GM23248 (cell line): Measurements from ENCODE around the gene SLC25A26.

Experiments
- EZH2 ChIP-seq: fragments of 200-600 bp; sonication (generic); IDR thresholded peaks from 2 replicates; pipeline ENCODE4 v1.6.1; 2018; ENCODE audit warnings: antibody characterized with exemption, mild to moderate bottlenecking; ENCODE audit not compliant: insufficient read depth, poor library complexity, severe bottlenecking
- EZH2phosphoT487 ChIP-seq: fragments of 200-600 bp; sonication (generic); IDR thresholded peaks from 2 replicates; pipeline ENCODE4 v1.6.1; 2018; ENCODE audit warnings: antibody characterized with exemption, moderate library complexity, mild to moderate bottlenecking, low read depth; ENCODE audit not compliant: insufficient read depth

- TF ChIP-seq EZH2 (no peak), EZH2phosphoT487 (no peak)
These were observed 162.2 kb downstream of the SLC25A26 start for GRCh38 chr3:66383023-66383422.
